DND-41 (cell line): ENCODE results near the gene FTSJ3.

Experiments
- EZH2 ChIP-seq: IDR thresholded peaks from 3 replicates; pipeline ENCODE4 v1.6.1; 2012; ENCODE audit warnings: borderline replicate concordance, low read depth, mild to moderate bottlenecking, moderate library complexity, low read length, inconsistent platforms; ENCODE audit not compliant: severe bottlenecking
- TF ChIP-seq, protein P1 (sequence below): IDR thresholded peaks from 2 replicates; pipeline ENCODE4 v1.5.1; 2012; ENCODE audit warnings: borderline replicate concordance, low read length, moderate library complexity, mild to moderate bottlenecking; ENCODE audit not compliant: poor library complexity, severe bottlenecking; ENCODE audit errors: extremely low read depth

GRCh38 chr17:63772801-63773271 is 54.6 kb downstream of the FTSJ3 start:
- TF ChIP-seq, protein P1, sequence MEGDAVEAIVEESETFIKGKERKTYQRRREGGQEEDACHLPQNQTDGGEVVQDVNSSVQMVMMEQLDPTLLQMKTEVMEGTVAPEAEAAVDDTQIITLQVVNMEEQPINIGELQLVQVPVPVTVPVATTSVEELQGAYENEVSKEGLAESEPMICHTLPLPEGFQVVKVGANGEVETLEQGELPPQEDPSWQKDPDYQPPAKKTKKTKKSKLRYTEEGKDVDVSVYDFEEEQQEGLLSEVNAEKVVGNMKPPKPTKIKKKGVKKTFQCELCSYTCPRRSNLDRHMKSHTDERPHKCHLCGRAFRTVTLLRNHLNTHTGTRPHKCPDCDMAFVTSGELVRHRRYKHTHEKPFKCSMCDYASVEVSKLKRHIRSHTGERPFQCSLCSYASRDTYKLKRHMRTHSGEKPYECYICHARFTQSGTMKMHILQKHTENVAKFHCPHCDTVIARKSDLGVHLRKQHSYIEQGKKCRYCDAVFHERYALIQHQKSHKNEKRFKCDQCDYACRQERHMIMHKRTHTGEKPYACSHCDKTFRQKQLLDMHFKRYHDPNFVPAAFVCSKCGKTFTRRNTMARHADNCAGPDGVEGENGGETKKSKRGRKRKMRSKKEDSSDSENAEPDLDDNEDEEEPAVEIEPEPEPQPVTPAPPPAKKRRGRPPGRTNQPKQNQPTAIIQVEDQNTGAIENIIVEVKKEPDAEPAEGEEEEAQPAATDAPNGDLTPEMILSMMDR: no peak
- no peak for TF ChIP-seq EZH2
